ENCODE measurements around the gene CLMN.

The CLMN gene, protein sequence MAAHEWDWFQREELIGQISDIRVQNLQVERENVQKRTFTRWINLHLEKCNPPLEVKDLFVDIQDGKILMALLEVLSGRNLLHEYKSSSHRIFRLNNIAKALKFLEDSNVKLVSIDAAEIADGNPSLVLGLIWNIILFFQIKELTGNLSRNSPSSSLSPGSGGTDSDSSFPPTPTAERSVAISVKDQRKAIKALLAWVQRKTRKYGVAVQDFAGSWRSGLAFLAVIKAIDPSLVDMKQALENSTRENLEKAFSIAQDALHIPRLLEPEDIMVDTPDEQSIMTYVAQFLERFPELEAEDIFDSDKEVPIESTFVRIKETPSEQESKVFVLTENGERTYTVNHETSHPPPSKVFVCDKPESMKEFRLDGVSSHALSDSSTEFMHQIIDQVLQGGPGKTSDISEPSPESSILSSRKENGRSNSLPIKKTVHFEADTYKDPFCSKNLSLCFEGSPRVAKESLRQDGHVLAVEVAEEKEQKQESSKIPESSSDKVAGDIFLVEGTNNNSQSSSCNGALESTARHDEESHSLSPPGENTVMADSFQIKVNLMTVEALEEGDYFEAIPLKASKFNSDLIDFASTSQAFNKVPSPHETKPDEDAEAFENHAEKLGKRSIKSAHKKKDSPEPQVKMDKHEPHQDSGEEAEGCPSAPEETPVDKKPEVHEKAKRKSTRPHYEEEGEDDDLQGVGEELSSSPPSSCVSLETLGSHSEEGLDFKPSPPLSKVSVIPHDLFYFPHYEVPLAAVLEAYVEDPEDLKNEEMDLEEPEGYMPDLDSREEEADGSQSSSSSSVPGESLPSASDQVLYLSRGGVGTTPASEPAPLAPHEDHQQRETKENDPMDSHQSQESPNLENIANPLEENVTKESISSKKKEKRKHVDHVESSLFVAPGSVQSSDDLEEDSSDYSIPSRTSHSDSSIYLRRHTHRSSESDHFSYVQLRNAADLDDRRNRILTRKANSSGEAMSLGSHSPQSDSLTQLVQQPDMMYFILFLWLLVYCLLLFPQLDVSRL

DNA sequence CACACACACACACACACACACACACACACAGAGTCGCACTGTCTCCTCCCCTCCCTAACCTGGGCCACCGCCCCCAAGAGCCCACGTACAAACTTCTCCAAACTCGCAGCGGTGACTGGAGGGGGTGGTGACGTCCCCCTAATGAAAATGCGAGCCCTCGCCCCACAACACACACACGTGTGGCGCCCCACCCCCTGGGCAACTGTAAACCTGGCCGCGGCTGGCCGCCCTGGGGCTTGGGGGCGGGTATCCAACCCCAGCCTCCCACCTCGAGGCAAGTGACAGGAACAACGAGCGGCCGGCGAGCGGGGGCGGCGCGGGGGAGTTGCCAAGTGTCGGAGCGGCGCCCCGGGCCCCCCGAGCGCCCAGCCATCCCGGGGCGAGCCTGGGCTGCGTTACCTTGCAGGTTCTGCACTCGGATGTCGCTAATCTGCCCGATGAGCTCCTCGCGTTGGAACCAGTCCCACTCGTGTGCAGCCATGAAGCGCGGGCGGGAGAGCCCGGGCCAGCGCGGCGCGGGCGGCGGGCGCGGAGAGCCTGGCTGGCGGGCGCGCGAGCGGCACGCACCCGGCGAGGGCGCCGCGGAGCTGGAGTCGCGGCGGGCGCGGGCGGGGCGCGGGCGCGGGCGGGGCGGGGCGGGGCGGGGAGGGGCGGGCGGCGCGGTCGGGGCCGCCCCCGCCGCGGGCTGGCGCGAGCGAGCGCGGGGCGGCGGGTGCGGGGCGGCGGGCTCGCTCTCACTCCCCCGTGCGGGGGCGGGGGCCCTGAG lies at the start of gene CLMN:
CLMN (minus strand) TSS at position 597 of the 766 bp plus-strand sequence; CDS start at position 481, 116 bp downstream.
- DNase-seq, result peak; percentile 41

DNA sequence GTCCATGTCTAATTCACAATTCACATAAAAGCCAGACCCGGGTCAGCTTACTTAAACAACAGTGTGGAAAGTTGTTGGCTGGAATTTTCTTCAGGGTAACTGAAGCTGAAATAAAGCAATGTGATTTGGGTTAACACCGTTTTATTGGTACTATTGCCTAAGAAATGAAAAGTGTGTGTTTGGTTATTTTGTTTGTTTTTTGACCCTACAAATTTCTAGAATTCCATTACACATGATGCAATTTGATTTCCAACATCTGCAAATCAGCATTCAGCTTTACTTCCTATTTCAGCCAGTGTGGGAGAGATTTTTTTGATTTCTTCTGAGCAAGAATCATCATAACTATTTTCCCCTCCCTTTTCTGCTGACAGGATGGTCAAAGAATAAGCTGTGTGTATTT lies 45.7 kb upstream of the CLMN start:
- no peak for DNase-seq

DNA sequence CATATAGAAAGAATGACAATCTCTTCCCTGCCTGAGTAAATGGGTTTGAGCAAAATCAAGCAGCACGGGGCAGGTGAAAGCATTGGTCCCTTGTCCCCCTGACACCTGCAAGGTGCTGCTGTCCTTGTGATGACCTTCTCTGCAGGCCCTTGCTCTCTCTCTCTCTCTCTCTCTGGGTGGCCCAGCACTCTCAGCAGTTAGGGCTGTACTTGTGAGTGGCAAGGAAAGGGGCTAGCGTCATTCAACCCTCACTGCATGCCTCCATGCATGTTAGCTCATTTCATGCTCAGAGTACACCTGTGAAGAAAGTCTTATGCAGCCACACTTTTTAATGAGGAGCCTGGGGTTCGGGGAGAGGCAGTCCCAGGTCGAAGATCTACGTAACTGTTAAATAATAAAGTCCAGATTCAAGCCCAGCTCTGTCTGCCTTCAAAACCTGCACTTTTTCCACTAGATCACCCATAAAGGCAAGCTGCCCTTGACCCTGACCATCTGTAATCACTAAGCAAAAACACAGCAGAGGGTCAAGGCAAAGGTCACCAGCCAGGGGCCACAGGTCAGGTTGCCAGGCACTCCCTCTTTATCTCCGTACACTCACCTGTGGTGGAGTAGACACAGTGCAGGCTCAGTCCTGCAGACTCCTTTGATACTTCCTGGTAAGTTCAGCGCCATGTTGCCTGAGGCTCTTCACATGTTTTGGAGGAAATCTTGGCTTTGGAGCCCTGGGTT lies 44.9 kb upstream of the CLMN start:
- DNase-seq, result no peak

DNA sequence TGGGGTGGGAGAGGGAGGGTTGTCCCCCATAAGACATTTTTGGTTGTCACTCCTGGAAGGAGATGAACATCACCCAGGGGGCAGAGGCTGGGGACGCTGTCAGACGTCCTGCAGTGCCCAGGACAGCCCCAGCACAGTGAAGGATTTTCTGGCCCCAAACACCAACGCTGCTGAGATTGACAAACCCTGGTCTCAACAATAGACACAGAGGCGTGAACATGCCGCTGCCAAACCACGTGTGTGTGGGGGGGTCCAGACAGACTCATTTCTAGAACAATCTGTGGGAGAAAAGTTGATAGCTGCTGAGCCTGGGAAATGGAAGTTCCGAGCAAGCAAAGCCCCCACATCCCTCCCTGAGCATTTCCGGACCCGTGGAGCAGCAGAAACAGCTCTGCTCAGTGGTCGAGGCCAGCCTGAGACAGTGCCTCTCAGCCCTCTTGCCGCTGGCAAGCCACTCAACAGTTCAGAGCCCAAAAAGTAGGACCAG lies 43.8 kb upstream of the CLMN start:
- DNase-seq, result no peak

DNA sequence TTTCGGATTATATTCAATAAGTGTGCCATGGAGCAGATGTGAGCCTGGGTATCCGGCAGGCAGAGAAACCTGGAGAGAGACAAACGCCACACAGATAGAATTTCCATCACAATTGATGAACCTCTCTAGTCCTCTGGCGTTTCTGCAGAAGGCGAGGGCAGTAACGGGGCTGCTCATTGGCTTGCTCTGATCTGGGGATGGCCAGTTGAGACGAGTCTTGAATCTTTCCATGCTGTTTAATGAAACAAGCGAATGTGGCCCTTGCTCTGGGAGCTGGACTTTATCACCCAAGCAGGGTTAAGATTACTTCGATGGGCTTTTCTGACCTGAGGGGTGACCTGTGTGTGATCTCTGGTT lies 42.4 kb upstream of the CLMN start:
- DNase-seq, result no peak

DNA sequence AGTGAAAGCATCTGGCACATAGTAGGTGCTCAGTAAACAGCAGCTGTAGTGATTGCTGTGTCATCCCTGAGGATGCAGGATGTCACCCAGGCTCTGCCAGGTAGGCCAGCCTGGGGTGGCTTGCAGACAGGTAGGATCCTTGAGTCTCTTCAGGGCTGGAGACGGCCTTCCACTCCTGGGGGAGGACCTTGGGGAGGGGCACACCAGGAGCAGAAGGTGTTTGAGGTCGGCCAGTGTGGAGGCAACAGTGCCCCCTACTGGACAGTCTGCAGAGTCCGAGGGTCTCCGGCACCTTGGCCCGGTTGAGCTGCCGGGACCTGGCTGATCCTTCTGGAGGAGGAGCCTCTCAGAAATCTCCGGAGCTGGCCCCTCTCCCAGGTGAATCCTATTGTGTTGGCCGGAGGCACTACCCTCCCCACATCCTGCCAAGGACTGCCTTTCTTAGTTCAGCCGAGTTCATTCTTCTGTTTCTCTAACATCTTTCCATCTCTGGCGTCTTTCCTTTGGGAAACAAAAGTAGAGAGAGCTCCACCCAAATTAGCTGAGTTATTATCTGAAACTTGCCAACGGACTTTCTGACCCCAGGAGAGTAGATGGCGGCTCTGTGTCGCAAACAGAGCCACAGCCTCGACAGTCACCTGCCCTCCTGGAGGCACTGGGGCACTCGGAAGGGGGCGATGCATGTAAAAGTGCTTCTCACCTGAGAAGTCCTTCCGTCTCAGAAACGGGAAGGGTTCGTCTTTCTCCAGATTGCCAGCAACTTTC lies 41.8 kb upstream of the CLMN start:
- DNase-seq, result peak; percentile 23

DNA sequence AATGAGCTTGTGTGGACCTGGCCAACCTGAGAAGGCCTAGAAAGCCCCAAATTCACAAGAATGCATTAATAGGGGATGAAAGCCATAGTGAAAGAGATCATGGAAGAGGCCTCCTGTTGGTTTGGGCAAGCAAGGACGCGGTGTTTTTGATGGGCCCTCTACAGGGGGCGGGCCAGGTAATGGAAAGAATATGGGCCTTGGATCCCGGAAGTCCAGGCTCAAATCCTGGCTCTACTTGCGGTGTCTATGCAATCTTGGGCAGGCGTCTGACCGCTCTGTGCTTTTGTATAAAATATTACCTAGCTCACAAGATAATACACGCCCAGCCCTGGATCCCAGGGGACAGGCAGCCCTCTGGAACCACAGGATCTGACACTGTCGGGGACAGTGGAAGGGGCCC lies 41.1 kb upstream of the CLMN start:
- no peak for DNase-seq

DNA sequence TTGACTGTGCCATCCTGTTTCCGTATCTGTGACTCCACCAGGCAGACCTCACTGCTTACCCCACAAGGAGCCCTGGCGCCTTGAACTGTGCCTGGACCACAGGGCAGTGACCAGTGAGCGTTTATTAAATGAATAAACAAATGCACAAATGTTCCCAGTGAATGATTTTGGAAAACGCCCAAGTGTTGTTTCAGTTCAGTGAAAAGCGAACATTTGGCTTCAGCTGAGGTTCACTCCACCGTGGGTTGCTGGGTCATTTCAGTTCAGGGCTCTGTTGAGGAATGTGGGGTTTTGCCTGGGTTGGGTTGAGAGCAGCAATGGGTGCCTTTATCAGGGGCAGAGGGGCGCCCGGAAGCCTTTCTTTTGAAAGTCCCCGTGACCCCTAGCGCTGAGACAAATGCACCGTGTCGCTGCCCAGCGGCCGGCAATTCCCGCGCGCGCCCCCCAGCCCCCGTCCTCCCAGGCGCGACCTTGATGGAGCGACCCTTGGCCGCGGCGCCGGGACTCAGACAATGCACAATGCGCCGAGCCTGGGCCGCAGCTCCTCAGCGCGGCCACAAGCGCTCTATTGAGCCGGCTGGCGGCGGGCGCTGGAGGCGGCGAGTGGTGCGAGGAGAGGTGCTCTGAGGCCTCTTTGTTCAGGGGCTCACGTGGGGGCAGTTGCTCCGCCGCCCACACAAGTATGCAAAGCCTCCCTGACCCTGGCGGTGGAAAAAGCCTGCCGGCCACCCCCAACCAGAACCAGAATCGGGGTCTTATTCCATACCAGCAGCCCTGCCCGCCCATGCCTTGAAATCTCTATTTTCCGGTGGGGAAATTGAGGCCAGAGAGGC lies 40.5 kb upstream of the CLMN start:
- no peak for DNase-seq

DNA sequence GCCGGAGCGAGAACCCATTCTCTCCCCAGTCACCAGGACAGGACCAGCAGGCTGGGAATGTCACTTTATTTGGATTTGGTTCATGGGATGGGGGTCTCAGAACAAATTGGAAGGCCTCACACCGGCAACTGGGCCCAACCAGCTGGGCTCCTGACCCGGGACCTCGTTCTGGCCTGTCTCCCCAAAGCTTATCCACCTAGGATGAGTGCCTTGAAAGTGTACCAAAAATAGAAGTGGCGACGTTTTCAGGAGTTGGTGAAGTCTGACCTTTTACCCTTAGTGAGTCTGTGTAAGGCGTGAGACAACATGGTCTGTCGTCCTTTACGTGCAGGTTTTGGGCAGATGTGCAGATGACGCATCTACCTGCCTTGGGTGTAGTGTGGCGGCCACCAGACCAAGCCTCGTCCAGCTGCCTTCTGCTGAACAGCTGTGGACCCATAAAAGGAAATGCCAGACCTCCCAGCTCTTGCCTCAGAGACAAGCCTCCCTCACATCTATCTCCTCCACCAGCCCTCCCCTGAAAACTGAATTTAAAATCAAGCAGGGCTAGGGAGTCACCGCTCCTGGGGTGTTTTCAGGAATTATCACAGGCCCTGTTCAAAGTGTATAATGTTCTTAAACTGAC lies 36.6 kb upstream of the CLMN start:
- no peak for DNase-seq

DNA sequence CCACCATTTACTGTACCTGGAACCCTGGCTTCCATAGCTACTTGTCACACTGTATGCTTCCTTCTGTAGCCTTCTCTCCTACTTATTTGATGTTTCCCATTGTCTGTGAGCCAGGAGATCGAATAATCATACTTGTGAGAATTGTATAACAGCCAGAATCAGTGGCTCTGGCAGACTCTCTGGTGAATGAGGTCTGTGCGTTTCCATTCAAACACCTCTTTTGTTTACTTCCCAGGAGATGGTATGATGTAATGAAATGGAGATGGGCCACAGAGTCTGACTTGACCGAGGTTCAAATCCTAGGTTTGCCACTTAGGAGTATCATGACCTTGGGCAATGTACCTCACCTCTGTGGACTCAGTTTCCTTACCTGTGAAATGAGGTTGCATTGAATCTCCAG lies 35.7 kb upstream of the CLMN start:
- no peak for DNase-seq

DNA sequence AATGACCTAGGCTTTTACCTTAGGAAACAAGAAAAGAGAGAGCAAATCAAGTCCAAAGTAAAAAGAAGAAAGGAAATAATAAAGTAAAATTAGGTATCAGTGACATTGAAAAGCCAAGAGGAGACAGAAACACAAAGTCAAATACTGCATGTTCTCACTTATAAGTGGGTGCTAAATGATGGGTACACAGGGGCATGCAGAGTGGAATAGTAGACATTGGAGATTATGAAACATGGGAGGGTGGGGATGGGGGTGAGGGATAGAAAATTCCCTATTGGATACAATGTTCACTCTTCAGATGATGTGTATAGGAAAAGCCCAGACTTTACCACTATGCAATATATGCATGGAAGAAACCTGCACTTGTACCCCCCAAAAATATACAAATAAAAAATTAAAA lies 35.1 kb upstream of the CLMN start:
- DNase-seq, result no peak

DNA sequence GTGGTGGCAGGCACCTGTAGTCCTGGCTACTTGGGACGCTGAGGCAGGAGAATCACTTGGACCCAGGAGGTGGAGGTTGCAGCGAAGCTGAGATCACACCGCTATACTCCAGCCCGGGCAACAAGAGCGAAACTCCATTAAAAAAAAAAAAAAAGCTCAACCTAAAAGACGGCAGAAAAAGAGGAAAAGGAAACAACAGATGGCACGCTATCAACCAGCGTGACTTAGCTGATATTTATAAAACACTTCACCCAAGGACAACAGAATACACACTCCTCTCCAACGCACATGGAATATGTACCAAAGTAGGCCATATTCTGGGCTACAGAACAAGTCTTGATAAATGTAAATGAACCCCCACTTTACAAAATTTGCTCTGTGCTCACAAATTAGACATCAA lies 34.0 kb upstream of the CLMN start:
- no peak for DNase-seq

DNA sequence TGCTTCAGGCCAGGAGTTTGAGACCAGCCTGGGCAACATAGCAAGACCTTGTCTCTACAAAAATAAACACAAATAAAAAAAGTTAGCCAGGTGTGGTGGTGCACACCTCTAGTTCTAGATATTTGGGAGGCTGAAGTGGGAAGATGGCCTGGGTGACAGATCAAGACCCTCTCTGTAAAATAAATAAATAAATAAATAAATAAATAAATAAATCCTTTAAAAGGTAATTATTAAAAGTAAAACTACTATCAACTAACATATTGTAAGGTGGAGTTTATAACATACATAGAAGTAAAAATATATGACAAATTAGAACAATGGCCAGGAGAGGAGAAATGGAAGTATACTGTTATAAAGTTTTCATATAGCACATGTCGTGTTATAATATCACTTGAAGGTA lies 33.3 kb upstream of the CLMN start:
- no peak for DNase-seq

DNA sequence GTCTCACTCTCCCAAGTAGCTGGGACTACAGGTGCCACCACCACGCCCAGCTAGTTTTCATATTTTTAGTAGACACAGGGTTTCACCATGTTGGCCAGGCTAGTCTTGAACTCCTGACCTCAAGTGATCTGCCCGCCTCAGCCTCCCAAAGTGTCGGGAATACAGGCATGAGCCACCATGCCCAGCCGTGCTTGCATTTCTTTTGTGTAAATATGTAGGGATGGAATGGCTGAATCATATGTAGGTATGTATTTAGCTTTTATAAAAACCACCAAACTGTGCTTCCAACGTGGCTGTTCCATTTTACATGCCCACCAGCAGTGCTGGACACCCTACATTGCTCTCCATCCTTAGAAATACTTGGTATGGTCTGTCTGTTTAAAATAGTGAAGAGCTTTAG lies 32.8 kb upstream of the CLMN start:
- DNase-seq, result no peak

DNA sequence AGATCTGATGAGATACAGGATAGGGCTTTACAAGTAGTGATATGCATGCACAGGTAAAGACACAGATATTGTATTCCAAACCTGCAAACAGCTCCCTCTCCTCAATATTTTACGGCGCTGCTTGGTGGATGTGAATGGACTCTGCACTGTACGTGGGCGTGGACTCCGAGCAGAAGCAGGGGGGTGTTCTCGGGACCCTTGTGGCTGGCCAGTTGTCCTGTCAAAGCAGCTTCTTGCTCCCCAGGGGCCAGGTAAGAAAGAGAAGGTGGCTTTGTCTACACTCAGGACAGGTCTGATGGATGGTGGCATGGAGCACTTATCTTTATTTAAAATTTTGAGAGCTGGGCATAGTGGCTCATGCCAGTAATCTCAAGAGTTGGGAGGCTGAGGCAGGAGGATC lies 29.5 kb upstream of the CLMN start:
- DNase-seq, result no peak

DNA sequence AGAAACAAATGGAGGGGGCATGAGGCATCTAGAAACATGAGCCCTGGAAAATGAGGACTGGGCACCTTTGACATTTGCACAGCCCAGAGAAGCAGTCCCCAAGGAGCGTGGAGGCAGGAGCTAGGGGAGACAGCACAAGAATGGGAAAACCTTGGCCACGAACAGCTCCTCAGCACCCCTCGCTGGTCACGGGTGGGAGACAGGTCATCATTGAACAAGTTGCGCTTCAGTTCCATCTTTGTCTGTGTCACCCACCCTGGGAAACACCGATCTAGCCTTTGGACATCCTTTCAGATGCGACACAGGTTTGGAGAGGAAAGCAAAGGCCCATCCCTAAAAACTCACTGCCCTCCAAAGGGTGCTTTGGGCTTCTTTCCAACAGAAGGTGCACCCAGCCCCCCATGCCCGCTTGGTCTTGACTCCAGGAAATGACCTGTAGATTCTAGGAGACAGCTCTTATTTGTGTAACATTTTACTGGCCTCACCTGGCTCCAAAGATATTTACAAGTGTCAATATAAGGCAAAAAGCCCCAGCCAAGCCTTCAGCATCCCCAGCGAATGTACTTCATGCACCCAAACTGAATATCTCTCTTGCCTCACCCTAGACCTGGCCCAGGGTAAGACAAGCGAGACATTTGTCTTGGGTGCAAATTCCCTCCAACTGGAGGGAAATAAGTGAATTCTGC lies 28.8 kb upstream of the CLMN start:
- DNase-seq, result no peak

DNA sequence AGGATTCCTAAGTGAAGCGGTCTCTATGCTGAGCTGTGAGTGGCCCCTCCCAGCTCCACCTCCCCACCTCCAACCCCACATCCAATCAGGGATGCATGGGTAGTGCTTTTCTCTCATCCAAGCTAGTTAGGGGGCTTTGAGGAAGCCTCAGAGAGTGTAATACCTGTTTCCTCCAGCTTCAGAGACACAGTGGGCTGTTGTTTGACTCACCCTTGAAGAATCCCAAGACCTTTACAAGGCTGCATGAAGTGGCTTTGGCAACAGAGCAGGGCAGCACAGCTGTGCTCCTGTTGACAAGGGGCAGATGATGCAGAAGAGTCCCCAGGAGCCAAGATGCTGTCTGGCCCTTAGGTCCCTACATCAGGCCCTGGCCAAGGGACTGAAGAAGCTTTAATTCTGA lies 27.1 kb upstream of the CLMN start:
- no peak for DNase-seq

DNA sequence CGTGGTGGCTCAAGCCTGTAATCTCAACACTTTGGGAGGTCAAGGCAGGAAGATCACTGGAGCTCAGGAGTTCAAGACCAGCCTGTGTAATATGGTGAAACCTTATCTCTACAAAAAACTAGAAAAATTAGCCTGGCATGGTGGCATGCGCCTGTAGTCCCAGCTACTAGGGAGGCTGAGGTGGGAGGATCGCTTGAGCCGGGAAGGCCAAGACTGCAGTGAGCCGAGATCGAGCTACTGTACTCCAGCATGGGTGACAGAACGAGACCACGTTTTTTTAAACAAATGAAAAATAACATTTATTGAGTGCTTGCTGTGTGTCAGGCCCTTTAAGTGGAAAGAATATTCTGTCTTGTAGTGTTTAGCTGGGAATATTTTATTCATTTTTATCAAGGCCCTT lies 26.6 kb upstream of the CLMN start:
- DNase-seq, result no peak

DNA sequence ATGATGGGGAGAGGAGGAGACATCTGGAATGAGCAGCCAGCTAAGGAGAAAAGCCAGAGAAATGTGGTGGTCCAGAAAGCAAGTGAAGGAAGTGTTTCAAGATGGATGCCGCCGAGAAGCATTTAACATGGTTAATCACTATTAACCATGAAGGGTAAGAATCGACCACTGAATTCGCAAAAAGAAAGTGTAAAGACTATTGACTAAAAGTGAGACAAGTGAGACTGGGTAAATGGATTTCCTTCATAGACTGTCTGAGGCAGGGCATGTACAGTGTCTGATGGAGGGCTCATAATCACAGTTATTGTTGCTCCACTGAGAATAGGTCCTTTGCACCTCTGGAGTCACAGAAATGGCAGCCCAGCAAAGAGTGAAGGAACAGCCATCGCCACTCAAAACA lies 25.3 kb upstream of the CLMN start:
- no peak for DNase-seq

DNA sequence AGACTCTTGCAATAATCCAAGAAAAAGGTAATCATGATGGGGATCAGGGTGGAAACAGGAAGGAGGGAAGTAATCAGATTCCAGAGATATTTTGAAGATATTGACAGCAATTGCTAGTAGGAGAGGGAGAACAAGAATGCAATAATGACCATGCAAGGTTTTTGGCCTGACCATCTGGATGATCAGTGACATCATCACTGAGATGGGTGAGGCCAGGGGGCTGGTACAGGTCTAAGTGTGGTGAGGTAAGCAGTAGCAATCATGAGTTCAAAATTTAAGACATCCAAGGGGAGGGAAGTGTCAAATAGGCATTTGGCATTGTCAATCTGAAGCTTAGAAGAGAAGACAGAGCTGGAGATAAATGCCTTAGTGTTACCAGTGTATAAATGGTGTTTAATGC lies 24.8 kb upstream of the CLMN start:
- DNase-seq, result no peak
